Lower lobe of right lung (tissue), 2 donors: ENCODE results near the gene RASGRP2. TPM values are rescaled to one million over a fixed set of nuclear protein-coding genes. Genes with fewer than 3 reads are reported as not detected.

Source experiments
- ATAC-seq, 2 donors: fragments of 200-7000 bp; cut with Tn5 transposase; one replicate each; pipeline ENCODE4 v1.9.1; 2020 to 2022; ENCODE audit warnings: mild to moderate bottlenecking in 2 of 2, moderate library complexity in 2 of 2
- DNase-seq: peaks from one replicate; pipeline ENCODE4 v3.0.0-alpha.2; 2020
- H3K27ac ChIP-seq: fragments of 200-600 bp; one replicate; pipeline ENCODE4 v1.8.0; 2022
- H3K27me3 ChIP-seq: fragments of 200-600 bp; one replicate; pipeline ENCODE4 v1.8.0; 2022; ENCODE audit warnings: low read depth
- H3K36me3 ChIP-seq: fragments of 200-600 bp; one replicate; pipeline ENCODE4 v1.8.0; 2022; ENCODE audit warnings: mild to moderate bottlenecking
- H3K4me1 ChIP-seq: fragments of 200-600 bp; one replicate; pipeline ENCODE4 v1.8.0; 2022
- H3K4me3 ChIP-seq: fragments of 200-600 bp; one replicate; pipeline ENCODE4 v1.8.0; 2022; ENCODE audit warnings: mild to moderate bottlenecking
- H3K9me3 ChIP-seq: fragments of 200-600 bp; one replicate; pipeline ENCODE4 v1.8.0; 2022
- intact Hi-C: fragments of 100-400 bp; cut with DNase I; formaldehyde crosslinking; loops from one replicate; pipeline ENCODE4 v1.11.0; 2022
- total RNA-seq: library from RNA; stranded (reverse); fragmentation: NEBNext Ultra II Directional; extraction: Animal tissue kit (Norgen Biotek cat#: 25700); gene quantifications from one replicate; pipeline ENCODE4 v1.2.1, GENCODE V29; 2021
- TF ChIP-seq, protein P1 (sequence below): fragments of 200-600 bp; IDR thresholded peaks from one replicate; pipeline ENCODE4 v1.8.0; 2022; ENCODE audit warnings: antibody characterized with exemption, mild to moderate bottlenecking
- donor health status: DM: no; HTN: yes; CAD: no; lungs with severe emphysema.

The RASGRP2 gene
- total RNA-seq, 1 donor from 2014 or later, result 30.4 TPM

DNA sequence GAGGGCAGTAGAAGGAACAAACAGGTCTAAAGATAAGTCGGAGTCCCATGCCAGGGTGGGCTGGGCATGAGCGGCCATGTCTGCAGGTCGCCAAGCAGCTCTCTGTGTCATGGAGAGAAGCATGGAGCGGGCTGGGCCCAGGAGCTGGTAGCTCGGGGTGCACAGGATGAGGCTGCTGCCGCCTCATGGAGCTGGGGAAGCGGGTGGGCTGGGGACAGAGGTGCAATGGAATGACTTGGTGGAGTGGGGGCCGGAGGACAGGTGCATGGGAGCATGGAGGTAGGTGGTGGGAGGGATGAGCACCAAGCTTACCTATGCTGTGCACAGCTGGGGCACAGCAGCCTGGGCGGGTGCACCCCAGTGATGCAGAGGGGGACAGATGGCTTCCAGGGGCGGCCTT lies 24.5 kb downstream of the RASGRP2 start:
- Histone ChIP-seq H3K4me3 (no peak overlapping the region), H3K27me3 (peaks cover 78% of the 10 kb centered on the region), H3K36me3 (no peaks in the 10 kb centered on the region), H3K9me3 (no peaks in the 10 kb centered on the region), H3K4me1 (peaks cover 9% of the 10 kb centered on the region), H3K27ac (no peak overlapping the region)
- intact Hi-C loops, result no loop called here
- ATAC-seq (no peak), DNase-seq (no peak)
- TF ChIP-seq, protein P1, sequence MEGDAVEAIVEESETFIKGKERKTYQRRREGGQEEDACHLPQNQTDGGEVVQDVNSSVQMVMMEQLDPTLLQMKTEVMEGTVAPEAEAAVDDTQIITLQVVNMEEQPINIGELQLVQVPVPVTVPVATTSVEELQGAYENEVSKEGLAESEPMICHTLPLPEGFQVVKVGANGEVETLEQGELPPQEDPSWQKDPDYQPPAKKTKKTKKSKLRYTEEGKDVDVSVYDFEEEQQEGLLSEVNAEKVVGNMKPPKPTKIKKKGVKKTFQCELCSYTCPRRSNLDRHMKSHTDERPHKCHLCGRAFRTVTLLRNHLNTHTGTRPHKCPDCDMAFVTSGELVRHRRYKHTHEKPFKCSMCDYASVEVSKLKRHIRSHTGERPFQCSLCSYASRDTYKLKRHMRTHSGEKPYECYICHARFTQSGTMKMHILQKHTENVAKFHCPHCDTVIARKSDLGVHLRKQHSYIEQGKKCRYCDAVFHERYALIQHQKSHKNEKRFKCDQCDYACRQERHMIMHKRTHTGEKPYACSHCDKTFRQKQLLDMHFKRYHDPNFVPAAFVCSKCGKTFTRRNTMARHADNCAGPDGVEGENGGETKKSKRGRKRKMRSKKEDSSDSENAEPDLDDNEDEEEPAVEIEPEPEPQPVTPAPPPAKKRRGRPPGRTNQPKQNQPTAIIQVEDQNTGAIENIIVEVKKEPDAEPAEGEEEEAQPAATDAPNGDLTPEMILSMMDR, result no peak

DNA sequence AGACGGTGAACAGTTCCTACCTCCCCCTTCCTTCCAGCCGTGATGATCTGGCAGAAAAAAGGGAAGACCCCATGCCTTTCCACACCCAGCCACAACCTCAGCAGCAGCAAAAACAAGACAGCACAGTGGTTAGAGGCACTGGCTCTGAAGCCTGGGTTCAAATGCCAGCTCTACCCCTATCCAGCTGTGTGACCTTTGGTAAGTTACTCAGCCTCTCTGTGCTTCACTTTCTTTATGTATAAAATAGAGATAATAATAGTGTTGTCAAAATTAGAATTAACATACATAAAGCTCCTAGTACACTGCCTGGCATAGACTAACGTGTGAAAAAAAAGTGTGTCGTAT lies 25.2 kb downstream of the RASGRP2 start:
- DNase-seq (no peak), ATAC-seq (no peak)
- Histone ChIP-seq H3K27ac (no peak overlapping the region), H3K4me3 (no peak overlapping the region), H3K36me3 (no peaks in the 10 kb centered on the region), H3K27me3 (peaks cover 85% of the 10 kb centered on the region), H3K4me1 (peaks cover 7% of the 10 kb centered on the region), H3K9me3 (no peaks in the 10 kb centered on the region)
- intact Hi-C loops, result no loop called here
- TF ChIP-seq, protein P1, result no peak

DNA sequence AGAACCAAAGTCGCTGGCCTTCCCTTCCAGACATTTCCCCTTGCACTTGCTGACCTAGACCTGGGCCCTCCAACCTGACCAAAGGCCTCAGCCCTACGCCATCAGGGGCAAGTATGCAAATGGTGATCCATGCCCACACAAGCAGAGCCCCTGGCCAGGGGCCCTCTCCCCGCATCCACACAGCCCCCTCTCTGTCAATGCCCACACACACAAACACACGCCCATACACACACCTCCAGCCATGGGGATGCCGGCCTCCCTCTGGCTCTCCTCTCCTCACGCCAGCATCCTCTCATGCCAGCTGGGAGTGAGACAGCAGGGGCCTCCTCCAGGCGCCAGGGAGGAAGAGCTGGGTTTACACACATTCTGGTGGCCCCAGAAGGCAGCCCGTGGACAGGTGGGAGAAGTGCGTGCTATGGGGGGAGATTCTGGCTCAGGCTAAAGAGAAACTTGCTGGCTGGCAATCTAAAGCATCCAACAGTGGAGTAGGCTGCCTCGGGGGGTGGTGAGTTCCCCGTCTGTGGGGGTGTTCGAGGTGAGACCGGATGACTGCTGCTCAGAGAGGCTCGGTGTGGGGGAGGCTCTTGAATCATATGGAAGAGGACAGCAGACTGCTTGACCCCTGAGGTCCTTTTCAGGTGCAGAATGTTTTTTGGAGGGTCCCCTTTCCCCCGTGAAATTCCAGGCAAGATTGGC lies 25.7 kb downstream of the RASGRP2 start:
- peaks cover 87% of the 10 kb centered on the region for H3K27me3 ChIP-seq
- H3K27ac ChIP-seq, result no peak overlapping the region
- no peak for ATAC-seq
- TF ChIP-seq, protein P1, result no peak
- no peaks in the 10 kb centered on the region for H3K36me3 ChIP-seq
- intact Hi-C loops, result no loop called here
- no peak for DNase-seq
- no peaks in the 10 kb centered on the region for H3K9me3 ChIP-seq
- H3K4me1 ChIP-seq, result peaks cover 2% of the 10 kb centered on the region
- H3K4me3 ChIP-seq, result no peak overlapping the region

DNA sequence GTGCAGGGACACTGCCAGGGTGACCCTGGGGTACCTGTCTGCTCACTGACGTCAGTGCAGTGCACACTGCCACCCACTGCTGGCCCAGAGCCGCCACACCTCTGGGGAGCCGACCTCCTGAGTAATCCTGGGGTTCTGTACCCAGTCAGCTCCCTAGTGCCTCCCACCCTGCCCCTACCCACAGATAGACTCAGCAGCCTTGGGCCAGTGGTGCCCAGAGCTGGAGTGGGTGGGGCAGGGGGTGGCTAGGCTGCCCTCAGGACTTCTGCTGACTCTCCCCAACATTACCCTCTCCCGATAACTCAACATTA lies 26.7 kb downstream of the RASGRP2 start:
- no peak for ATAC-seq
- DNase-seq, result no peak
- Histone ChIP-seq H3K4me1 (no peaks in the 10 kb centered on the region), H3K36me3 (no peaks in the 10 kb centered on the region), H3K4me3 (no peak overlapping the region), H3K9me3 (no peaks in the 10 kb centered on the region), H3K27me3 (peaks cover 93% of the 10 kb centered on the region), H3K27ac (no peak overlapping the region)
- intact Hi-C loops, result no loop called here
- TF ChIP-seq, protein P1, result no peak

DNA sequence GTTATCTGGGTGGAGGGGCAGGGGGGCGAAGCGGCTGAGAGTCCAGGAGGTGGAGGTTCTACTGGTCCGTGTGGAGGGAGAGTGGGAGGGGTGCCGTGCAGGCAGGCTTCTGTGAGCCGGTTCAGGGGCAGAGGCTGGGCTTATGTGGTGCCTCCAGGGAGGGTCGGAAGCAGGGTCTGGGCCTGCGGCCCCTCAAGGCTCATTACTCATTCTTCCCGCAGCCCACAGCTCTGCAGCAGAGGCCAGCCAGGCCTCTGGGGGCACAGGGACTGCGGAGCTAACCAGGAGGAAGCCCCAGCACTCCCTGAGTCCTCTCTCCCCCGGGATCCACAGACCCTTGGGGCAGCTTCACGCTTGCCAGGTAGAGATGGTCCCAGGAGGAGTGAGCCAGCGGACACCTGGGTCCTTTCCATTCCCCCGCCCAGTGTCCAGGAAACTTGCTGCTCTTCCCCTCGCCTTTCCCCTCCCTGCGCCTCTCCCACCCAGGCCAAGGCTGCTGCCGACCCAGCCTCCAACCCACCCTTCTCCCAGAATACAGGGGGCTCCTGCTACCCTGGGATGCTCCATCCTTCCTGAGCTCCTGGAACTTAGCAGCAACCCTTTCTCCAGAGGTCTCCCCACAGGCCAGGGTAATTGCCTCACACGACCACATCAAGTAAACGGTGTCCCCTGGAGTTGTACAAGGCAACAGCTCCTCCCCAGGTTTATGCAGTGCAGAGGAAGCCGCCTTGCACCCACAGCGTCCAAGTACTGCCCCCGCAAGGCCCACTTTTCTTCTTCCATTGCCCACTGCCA lies 27.3 kb downstream of the RASGRP2 start:
- intact Hi-C loops, result no loop called here
- H3K9me3 ChIP-seq, result no peaks in the 10 kb centered on the region

More for the DNA sequence above, 27.3 kb downstream of the RASGRP2 start:
- DNase-seq (no peak), ATAC-seq (no peak)
- H3K27ac ChIP-seq, result no peak overlapping the region
- H3K4me1 ChIP-seq, result no peaks in the 10 kb centered on the region
- no peaks in the 10 kb centered on the region for H3K36me3 ChIP-seq
- no peak overlapping the region for H3K4me3 ChIP-seq
- peaks cover 93% of the 10 kb centered on the region for H3K27me3 ChIP-seq
- TF ChIP-seq, protein P1, result no peak
